Neuronal stem cell (in vitro differentiated cells): ENCODE measurements around the gene PRKAG1.

ENCODE experiments used
- DNase-seq: peaks from one replicate; pipeline ENCODE4 v3.0.0-alpha.2; 2013; ENCODE audit warnings: low spot score
- H2AFZ ChIP-seq: one replicate; pipeline ENCODE4 v1.6.1; 2013; ENCODE audit warnings: mild to moderate bottlenecking, low read length, inconsistent platforms
- H2AK5ac ChIP-seq: 2 replicates; pipeline ENCODE4 v1.6.1; 2013; ENCODE audit warnings: low read depth, mild to moderate bottlenecking, inconsistent platforms, low read length, moderate library complexity, mixed read lengths
- H2BK120ac ChIP-seq: 2 replicates; pipeline ENCODE4 v1.6.1; 2013; ENCODE audit warnings: low read depth, mild to moderate bottlenecking, inconsistent platforms, low read length, moderate library complexity, mixed read lengths
- H2BK12ac ChIP-seq: one replicate; pipeline ENCODE4 v1.6.1; 2013; ENCODE audit warnings: low read length, inconsistent platforms
- H2BK15ac ChIP-seq: 2 replicates; pipeline ENCODE4 v1.6.1; 2013; ENCODE audit warnings: mild to moderate bottlenecking, low read length, inconsistent platforms, mixed read lengths
- H2BK5ac ChIP-seq: one replicate; pipeline ENCODE4 v1.6.1; 2013; ENCODE audit warnings: inconsistent platforms, mild to moderate bottlenecking, low read length, moderate library complexity
- H3K14ac ChIP-seq: one replicate; pipeline ENCODE4 v1.6.1; 2013; ENCODE audit warnings: low read length, inconsistent platforms
- H3K18ac ChIP-seq: 2 replicates; pipeline ENCODE4 v1.6.1; 2013; ENCODE audit warnings: low read length, inconsistent platforms
- H3K23ac ChIP-seq: 2 replicates; pipeline ENCODE4 v1.6.1; 2013; ENCODE audit warnings: low read depth, mild to moderate bottlenecking, mixed read lengths, low read length, inconsistent platforms; ENCODE audit not compliant: poor library complexity
- H3K27ac ChIP-seq: replicated peaks from 3 replicates; pipeline ENCODE4 v1.5.1; 2013; ENCODE audit warnings: low read length, inconsistent platforms
- H3K27me3 ChIP-seq, 3 experiments: 2 replicates each; pipeline ENCODE4 v1.6.1; 2013; ENCODE audit warnings: low read length in 3 of 3, mild to moderate bottlenecking in 2 of 3, inconsistent platforms in 1 of 3, low read depth in 1 of 3, mixed read lengths in 1 of 3, moderate library complexity in 1 of 3; ENCODE audit not compliant: control insufficient read depth in 3 of 3, insufficient read depth in 3 of 3
- H3K36me3 ChIP-seq, 2 donors: replicated peaks in 1 of 2; 2 replicates each; pipeline ENCODE4 v1.6.1; 2013; ENCODE audit warnings: low read length in 2 of 2; ENCODE audit not compliant: control insufficient read depth in 2 of 2, insufficient read depth in 2 of 2
- H3K4ac ChIP-seq: 2 replicates; pipeline ENCODE4 v1.6.1; 2013; ENCODE audit warnings: inconsistent platforms, mild to moderate bottlenecking, low read length, moderate library complexity
- H3K4me1 ChIP-seq, 2 donors: 1 replicate in 1 of 2; 2 replicates in 1 of 2; pipeline ENCODE4 v1.6.1; 2013; ENCODE audit warnings: low read length in 2 of 2, low read depth in 1 of 2; ENCODE audit not compliant: control insufficient read depth in 2 of 2, insufficient read depth in 1 of 2
- H3K4me2 ChIP-seq: one replicate; pipeline ENCODE4 v1.6.1; 2013; ENCODE audit warnings: mild to moderate bottlenecking, low read length, inconsistent platforms; ENCODE audit not compliant: insufficient read depth, poor library complexity, severe bottlenecking
- H3K4me3 ChIP-seq, 2 donors: 2 replicates each; pipeline ENCODE4 v1.5.1; 2013; ENCODE audit warnings: low read length in 2 of 2, mild to moderate bottlenecking in 2 of 2, inconsistent platforms in 1 of 2, moderate library complexity in 1 of 2
- H3K79me1 ChIP-seq: one replicate; pipeline ENCODE4 v1.6.1; 2013; ENCODE audit warnings: low read depth, mild to moderate bottlenecking, inconsistent platforms, low read length, moderate library complexity
- H3K9ac ChIP-seq: one replicate; pipeline ENCODE4 v1.6.1; 2013; ENCODE audit warnings: mild to moderate bottlenecking, low read depth, low read length, inconsistent platforms; ENCODE audit not compliant: poor library complexity
- H3K9me3 ChIP-seq, 2 donors: replicated peaks in 1 of 2; 2 replicates each; pipeline versions ENCODE3 to v1.6.1; 2013; ENCODE audit warnings: low read length in 2 of 2, mild to moderate bottlenecking in 2 of 2, inconsistent platforms in 1 of 2, low read depth in 1 of 2, mixed read lengths in 1 of 2, moderate library complexity in 1 of 2; ENCODE audit not compliant: control insufficient read depth in 2 of 2, insufficient read depth in 1 of 2
- H4K8ac ChIP-seq: one replicate; pipeline ENCODE4 v1.6.1; 2013; ENCODE audit warnings: low read depth, mild to moderate bottlenecking, inconsistent platforms, low read length, moderate library complexity
- H4K91ac ChIP-seq: one replicate; pipeline ENCODE4 v1.6.1; 2013; ENCODE audit warnings: low read length, low read depth, mild to moderate bottlenecking, inconsistent platforms; ENCODE audit not compliant: poor library complexity
- WGBS, 2 donors: extraction: QIAGEN DNeasy Blood & Tissue Kit; methylation state at CpG; one replicate each; pipeline ENCODE4 v1.1.7; 2013; ENCODE audit warnings: missing lambda C conversion rate in 2 of 2, mixed read lengths in 1 of 2; ENCODE audit not compliant: insufficient read length in 2 of 2, insufficient replicate concordance in 1 of 2; ENCODE audit errors: extremely low coverage in 2 of 2; 5-methylcytosine and 5-hydroxymethylcytosine counted together

PRKAG1 gene

GRCh38 chr12:49039421-49040363 is 21.1 kb upstream of the PRKAG1 start:
- no peak overlapping the region for H3K23ac ChIP-seq
- H3K27ac ChIP-seq = no peak overlapping the region
- H3K36me3 ChIP-seq = peaks cover 71 to 99% of the 10 kb centered on the region in 2 donors
- H4K91ac ChIP-seq = no peak overlapping the region
- H3K9ac ChIP-seq = no peak overlapping the region
- no peak overlapping the region for H2BK15ac ChIP-seq
- no peak overlapping the region for H2BK120ac ChIP-seq
- H3K9me3 ChIP-seq = no peaks in the 10 kb centered on the region
- DNase-seq = no peak
- no CpG with 5 or more reads among the region's 30 CpGs for WGBS, 2 donors
- no peaks in the 10 kb centered on the region for H3K4me1 ChIP-seq
- H2AK5ac ChIP-seq = no peak overlapping the region
- H2BK5ac ChIP-seq = no peak overlapping the region
- H3K79me1 ChIP-seq = peaks cover 21% of the 10 kb centered on the region
- no peak overlapping the region for H2AFZ ChIP-seq
- H4K8ac ChIP-seq = no peak overlapping the region
- H3K14ac ChIP-seq = no peak overlapping the region
- no peak overlapping the region for H3K4me3 ChIP-seq
- no peak overlapping the region for H3K4ac ChIP-seq
- no peak overlapping the region for H3K18ac ChIP-seq
- no peaks in the 10 kb centered on the region for H3K27me3 ChIP-seq
- no peak overlapping the region for H3K4me2 ChIP-seq
- no peak overlapping the region for H2BK12ac ChIP-seq

DNA sequence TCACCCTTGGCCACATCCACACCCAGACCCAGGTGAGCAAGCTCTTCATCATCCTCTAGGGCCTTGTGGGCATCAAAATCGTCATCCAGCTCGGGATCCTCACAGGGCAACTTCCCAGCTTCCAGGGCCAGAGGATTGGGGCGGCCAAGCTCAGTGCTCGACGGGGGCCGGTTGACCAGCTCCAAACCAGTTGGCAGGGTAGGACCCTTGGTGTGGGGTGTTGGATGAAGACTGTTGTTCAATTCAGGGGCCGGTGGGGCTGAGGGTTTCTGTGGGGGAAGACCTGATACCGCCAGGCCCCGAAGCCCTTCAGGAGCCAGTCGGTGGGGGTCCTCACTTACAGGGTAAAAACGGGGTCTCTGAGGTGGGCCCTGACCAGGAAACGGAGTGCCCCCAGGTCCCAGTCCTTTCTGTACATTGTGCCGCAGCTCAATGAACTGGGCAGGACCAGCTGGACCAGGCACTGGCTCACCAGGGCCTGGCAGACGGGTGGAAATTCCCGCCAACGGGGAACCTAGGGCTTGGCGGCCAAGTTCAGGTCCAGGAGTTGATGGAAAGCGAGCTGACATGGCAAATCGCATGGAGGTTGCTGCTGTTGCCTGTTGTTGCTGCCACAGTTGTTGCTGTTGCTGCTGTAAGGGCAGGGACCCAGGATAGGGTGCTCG is 19.8 kb upstream of the PRKAG1 start:
- Histone ChIP-seq H3K4me2 (no peak overlapping the region), H3K14ac (no peak overlapping the region), H4K91ac (no peak overlapping the region), H3K4ac (no peak overlapping the region), H2AFZ (no peak overlapping the region), H3K4me1 (no peaks in the 10 kb centered on the region), H2BK5ac (no peak overlapping the region), H2BK120ac (no peak overlapping the region), H3K27ac (no peak overlapping the region), H3K23ac (no peak overlapping the region), H3K9ac (no peak overlapping the region), H3K36me3 (peaks cover 71 to 99% of the 10 kb centered on the region in 2 donors), H3K27me3 (no peaks in the 10 kb centered on the region), H2AK5ac (no peak overlapping the region), H3K18ac (no peak overlapping the region), H2BK12ac (no peak overlapping the region), H3K4me3 (no peak overlapping the region), H4K8ac (no peak overlapping the region), H2BK15ac (no peak overlapping the region), H3K79me1 (peaks cover 21% of the 10 kb centered on the region), H3K9me3 (no peaks in the 10 kb centered on the region)
- WGBS, 2 donors = no CpG with 5 or more reads among the region's 20 CpGs
- DNase-seq = no peak

GRCh38 chr12:49037947-49038237 is 19.3 kb upstream of the PRKAG1 start:
- WGBS, 2 donors = no CpG with 5 or more reads among the region's 7 CpGs
- no peak overlapping the region for H3K4me2 ChIP-seq
- H4K91ac ChIP-seq = no peak overlapping the region
- no peak overlapping the region for H2BK5ac ChIP-seq
- H3K4me1 ChIP-seq = no peaks in the 10 kb centered on the region
- no peak overlapping the region for H3K23ac ChIP-seq
- no peaks in the 10 kb centered on the region for H3K9me3 ChIP-seq
- no peak overlapping the region for H3K4me3 ChIP-seq
- no peak overlapping the region for H2BK15ac ChIP-seq
- no peak overlapping the region for H3K18ac ChIP-seq
- no peak overlapping the region for H3K27ac ChIP-seq
- no peaks in the 10 kb centered on the region for H3K27me3 ChIP-seq
- no peak overlapping the region for H3K14ac ChIP-seq
- H2BK12ac ChIP-seq = no peak overlapping the region
- H3K4ac ChIP-seq = no peak overlapping the region
- peaks cover 18% of the 10 kb centered on the region for H3K79me1 ChIP-seq
- H3K9ac ChIP-seq = no peak overlapping the region
- peak overlapping the region; percentile 48 for H4K8ac ChIP-seq
- no peak overlapping the region for H2BK120ac ChIP-seq
- H2AK5ac ChIP-seq = no peak overlapping the region
- DNase-seq = no peak
- peaks cover 71 to 99% of the 10 kb centered on the region in 2 donors for H3K36me3 ChIP-seq
- H2AFZ ChIP-seq = no peak overlapping the region
